Measurements from ENCODE around the gene TMEM141.

TMEM141 gene

GRCh38 chr9:136774416-136775045 is 16.6 kb upstream of the TMEM141 start:
- TF ChIP-seq MYC (IDR thresholded peaks at IDR 0.05; ENCODE audit: low read depth, low read length) (no peak), POLR2A (IDR thresholded peaks at IDR 0.05; ENCODE audit: extremely low read depth, insufficient read length) (no peak), CTCF (IDR thresholded peaks at IDR 0.05; ENCODE audit: low read depth, low read length) (no peak), MAX (IDR thresholded peaks at IDR 0.05; ENCODE audit: low read depth, low read length) (no peak)
- H3K4me3 ChIP-seq (ENCODE audit: low read depth, low read length) = no peak overlapping the region
- no peak for DNase-seq (ENCODE audit: low read depth)

- DNase-seq (ENCODE audit: low read depth) = no peak
- no peak overlapping the region for H3K4me3 ChIP-seq (ENCODE audit: low read depth, low read length)
- TF ChIP-seq MYC (IDR thresholded peaks at IDR 0.05; ENCODE audit: low read depth, low read length) (no peak), POLR2A (IDR thresholded peaks at IDR 0.05; ENCODE audit: extremely low read depth, insufficient read length) (no peak), MAX (IDR thresholded peaks at IDR 0.05; ENCODE audit: low read depth, low read length) (no peak)
Observed at GRCh38 chr9:136775191-136775590, 16.0 kb upstream of the TMEM141 start.

GRCh38 chr9:136776947-136777346 is 14.2 kb upstream of the TMEM141 start:
- TF ChIP-seq POLR2A (IDR thresholded peaks at IDR 0.05; ENCODE audit: extremely low read depth, insufficient read length) (no peak), CTCF (IDR thresholded peaks at IDR 0.05; ENCODE audit: low read depth, low read length) (no peak), MAX (IDR thresholded peaks at IDR 0.05; ENCODE audit: low read depth, low read length) (no peak), MYC (IDR thresholded peaks at IDR 0.05; ENCODE audit: low read depth, low read length) (no peak)
- no peak for DNase-seq (ENCODE audit: low read depth)
- H3K4me3 ChIP-seq (ENCODE audit: low read depth, low read length) = no peak overlapping the region

GRCh38 chr9:136777359-136777758 is 13.8 kb upstream of the TMEM141 start:
- TF ChIP-seq CTCF (IDR thresholded peaks at IDR 0.05; ENCODE audit: low read depth, low read length) (no peak), MYC (IDR thresholded peaks at IDR 0.05; ENCODE audit: low read depth, low read length) (no peak), POLR2A (IDR thresholded peaks at IDR 0.05; ENCODE audit: extremely low read depth, insufficient read length) (no peak), MAX (IDR thresholded peaks at IDR 0.05; ENCODE audit: low read depth, low read length) (no peak)
- no peak overlapping the region for H3K4me3 ChIP-seq (ENCODE audit: low read depth, low read length)
- DNase-seq (ENCODE audit: low read depth) = no peak

- no peak overlapping the region for H3K4me3 ChIP-seq (ENCODE audit: low read depth, low read length)
- no peak for DNase-seq (ENCODE audit: low read depth)
- TF ChIP-seq MYC (IDR thresholded peaks at IDR 0.05; ENCODE audit: low read depth, low read length) (no peak), CTCF (IDR thresholded peaks at IDR 0.05; ENCODE audit: low read depth, low read length) (peak; percentile 2)
Observed at GRCh38 chr9:136779808-136780207, 11.3 kb upstream of the TMEM141 start.

- TF ChIP-seq MAX (IDR thresholded peaks at IDR 0.05; ENCODE audit: low read depth, low read length) = no peak
- no peak for TF ChIP-seq MYC (IDR thresholded peaks at IDR 0.05; ENCODE audit: low read depth, low read length)
- no peak for TF ChIP-seq POLR2A (IDR thresholded peaks at IDR 0.05; ENCODE audit: extremely low read depth, insufficient read length)
- DNase-seq (ENCODE audit: low read depth) = no peak
- no peak overlapping the region for H3K4me3 ChIP-seq (ENCODE audit: low read depth, low read length)
Observed at GRCh38 chr9:136782452-136782851, 8.7 kb upstream of the TMEM141 start.

All from NB4 (cell line).